ENCODE measurements around the gene RING1.

Gene RING1

DNA sequence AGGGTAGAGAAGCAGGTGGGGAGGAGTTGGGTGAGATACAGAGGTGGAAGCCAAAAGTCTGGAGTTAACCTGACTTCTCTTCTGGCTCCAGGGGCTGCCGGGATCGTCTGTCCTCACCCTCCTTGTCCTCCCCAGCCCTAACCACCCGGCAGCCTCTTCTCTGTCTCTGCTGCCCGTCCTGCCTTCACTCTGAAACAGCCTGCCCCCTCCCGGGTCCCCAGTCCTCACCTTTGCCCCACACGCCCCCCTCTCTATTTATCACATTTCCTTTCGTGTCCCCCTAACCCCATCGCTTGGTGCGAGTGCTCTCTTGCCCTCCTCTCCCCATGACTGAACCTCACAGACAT lies 5.7 kb downstream of the RING1 start:
- peak overlapping the region in 1 of 2 experiments; percentile 95 for H3K4me3 ChIP-seq (ENCODE audit: insufficient read depth in 1 of 2, low read depth in 1 of 2, low read length in 2 of 2)
- no peak overlapping the region for H3K23ac ChIP-seq (ENCODE audit: low read length in 2 of 2)
- H3K4ac ChIP-seq (ENCODE audit: low read depth in 1 of 2, low read length in 2 of 2), result peak overlapping the region in 1 of 2 experiments; percentile 7
- H3K18ac ChIP-seq (ENCODE audit: low read depth in 1 of 2, low read length in 2 of 2), result peak overlapping the region in 1 of 2 experiments; percentile 14
- peak overlapping the region; percentile 85 for H3K4me2 ChIP-seq (ENCODE audit: low read length, poor library complexity, severe bottlenecking)
- H2BK15ac ChIP-seq (ENCODE audit: low read depth, poor library complexity, severe bottlenecking), result peak overlapping the region; percentile 31
- peak overlapping the region; percentile 89 for H3K9ac ChIP-seq (ENCODE audit: low read length)
- DNase-seq, result no peak
- H3K79me1 ChIP-seq (replicated peaks; ENCODE audit: low read length, poor library complexity, severe bottlenecking), result peaks cover 5% of the 10 kb centered on the region
- H3K14ac ChIP-seq (ENCODE audit: low read length in 2 of 2), result no peak overlapping the region
- H3K36me3 ChIP-seq (ENCODE audit: control insufficient read depth in 1 of 2, insufficient read depth in 2 of 2, low read depth in 1 of 2, low read length in 2 of 2), result peaks cover 27 to 29% of the 10 kb centered on the region in 2 experiments
- H2BK12ac ChIP-seq (ENCODE audit: low read length in 2 of 2), result no peak overlapping the region
- H2BK120ac ChIP-seq (ENCODE audit: low read depth, low read length), result no peak overlapping the region
- H2BK5ac ChIP-seq (ENCODE audit: low read depth, low read length, poor library complexity, severe bottlenecking), result no peak overlapping the region
- peaks cover 11% of the 10 kb centered on the region for H3K4me1 ChIP-seq (ENCODE audit: control insufficient read depth, insufficient read depth, low read depth, low read length)
- H2AFZ ChIP-seq (ENCODE audit: low read depth, low read length), result no peak overlapping the region
- H3K9me3 ChIP-seq (ENCODE audit: control insufficient read depth, low read length), result no peaks in the 10 kb centered on the region
- no peak overlapping the region for H4K91ac ChIP-seq (ENCODE audit: low read length)
- H4K8ac ChIP-seq (ENCODE audit: low read length), result peak overlapping the region; percentile 92
- H3K27ac ChIP-seq (ENCODE audit: low read length, poor library complexity, severe bottlenecking), result no peak overlapping the region
- 41% methylated on average over 9 of the region's 9 CpGs for WGBS
- H3K27me3 ChIP-seq (ENCODE audit: control insufficient read depth in 1 of 2, insufficient read depth in 1 of 2, low read length in 2 of 2), result peaks cover 7 to 28% of the 10 kb centered on the region in 2 experiments
- H2AK5ac ChIP-seq (ENCODE audit: low read length, severe bottlenecking), result no peak overlapping the region

DNA sequence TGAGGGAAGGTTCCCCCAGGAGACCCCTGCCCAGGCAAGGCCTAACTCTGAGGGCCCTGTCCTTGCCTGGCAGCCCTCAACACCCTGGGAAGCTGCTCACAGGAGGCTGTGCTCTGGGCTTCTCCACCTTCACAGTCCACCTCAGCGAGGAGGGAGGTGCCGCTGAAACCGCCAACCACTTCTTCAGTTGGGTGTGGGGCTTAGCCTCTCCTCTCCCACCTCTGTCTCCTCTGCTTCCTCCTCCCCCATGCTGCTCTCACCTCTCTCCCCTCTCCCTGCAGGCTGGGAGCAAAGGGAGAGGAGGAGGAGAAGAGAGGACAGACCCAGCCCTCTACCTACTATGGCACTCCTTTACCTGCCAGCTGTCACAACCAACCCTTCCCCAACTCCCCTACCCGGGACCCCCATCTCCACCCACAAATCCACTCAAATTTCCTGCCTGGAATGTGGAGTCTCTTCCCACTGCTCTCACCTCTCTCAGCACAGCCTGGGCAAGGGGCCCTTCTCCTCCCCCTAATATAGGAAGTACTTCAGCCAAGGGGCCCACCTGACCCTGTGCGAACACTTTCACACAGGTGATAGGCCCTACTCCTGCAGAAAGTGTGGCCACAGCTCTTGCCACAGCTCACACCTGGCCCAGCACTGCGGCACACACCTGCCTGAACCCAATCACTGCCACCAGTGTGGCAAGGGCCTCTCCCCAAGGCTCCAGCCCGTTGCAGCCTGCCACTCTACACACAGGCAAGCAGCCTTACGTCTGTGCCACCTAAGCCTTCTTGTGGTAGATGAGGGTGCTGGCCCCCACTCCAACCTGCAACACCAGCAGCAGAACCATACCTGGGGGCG lies 7.2 kb downstream of the RING1 start:
- H2AFZ ChIP-seq (ENCODE audit: low read depth, low read length), result no peak overlapping the region
- H3K4ac ChIP-seq (ENCODE audit: low read depth in 1 of 2, low read length in 2 of 2), result no peak overlapping the region
- peaks cover 16 to 28% of the 10 kb centered on the region in 2 experiments for H3K27me3 ChIP-seq (ENCODE audit: control insufficient read depth in 1 of 2, insufficient read depth in 1 of 2, low read length in 2 of 2)
- no peak overlapping the region for H4K8ac ChIP-seq (ENCODE audit: low read length)
- H2BK12ac ChIP-seq (ENCODE audit: low read length in 2 of 2), result no peak overlapping the region
- no peak overlapping the region for H3K23ac ChIP-seq (ENCODE audit: low read length in 2 of 2)
- H3K14ac ChIP-seq (ENCODE audit: low read length in 2 of 2), result no peak overlapping the region
- no peak overlapping the region for H2BK5ac ChIP-seq (ENCODE audit: low read depth, low read length, poor library complexity, severe bottlenecking)
- no peak overlapping the region for H3K27ac ChIP-seq (ENCODE audit: low read length, poor library complexity, severe bottlenecking)
- no peak overlapping the region for H3K4me2 ChIP-seq (ENCODE audit: low read length, poor library complexity, severe bottlenecking)
- no peak overlapping the region for H2BK120ac ChIP-seq (ENCODE audit: low read depth, low read length)
- no peak for DNase-seq
- peak overlapping the region; percentile 64 for H4K91ac ChIP-seq (ENCODE audit: low read length)
- peaks cover 16 to 19% of the 10 kb centered on the region in 2 experiments for H3K36me3 ChIP-seq (ENCODE audit: control insufficient read depth in 1 of 2, insufficient read depth in 2 of 2, low read depth in 1 of 2, low read length in 2 of 2)
- 71% methylated on average over 6 of the region's 9 CpGs for WGBS
- H3K9me3 ChIP-seq (ENCODE audit: control insufficient read depth, low read length), result no peaks in the 10 kb centered on the region
- H2BK15ac ChIP-seq (ENCODE audit: low read depth, poor library complexity, severe bottlenecking), result no peak overlapping the region
- peaks cover 3% of the 10 kb centered on the region for H3K79me1 ChIP-seq (replicated peaks; ENCODE audit: low read length, poor library complexity, severe bottlenecking)
- H3K4me3 ChIP-seq (ENCODE audit: insufficient read depth in 1 of 2, low read depth in 1 of 2, low read length in 2 of 2), result no peak overlapping the region
- no peak overlapping the region for H2AK5ac ChIP-seq (ENCODE audit: low read length, severe bottlenecking)
- no peak overlapping the region for H3K9ac ChIP-seq (ENCODE audit: low read length)
- H3K4me1 ChIP-seq (ENCODE audit: control insufficient read depth, insufficient read depth, low read depth, low read length), result peaks cover 11% of the 10 kb centered on the region
- no peak overlapping the region for H3K18ac ChIP-seq (ENCODE audit: low read depth in 1 of 2, low read length in 2 of 2)

DNA sequence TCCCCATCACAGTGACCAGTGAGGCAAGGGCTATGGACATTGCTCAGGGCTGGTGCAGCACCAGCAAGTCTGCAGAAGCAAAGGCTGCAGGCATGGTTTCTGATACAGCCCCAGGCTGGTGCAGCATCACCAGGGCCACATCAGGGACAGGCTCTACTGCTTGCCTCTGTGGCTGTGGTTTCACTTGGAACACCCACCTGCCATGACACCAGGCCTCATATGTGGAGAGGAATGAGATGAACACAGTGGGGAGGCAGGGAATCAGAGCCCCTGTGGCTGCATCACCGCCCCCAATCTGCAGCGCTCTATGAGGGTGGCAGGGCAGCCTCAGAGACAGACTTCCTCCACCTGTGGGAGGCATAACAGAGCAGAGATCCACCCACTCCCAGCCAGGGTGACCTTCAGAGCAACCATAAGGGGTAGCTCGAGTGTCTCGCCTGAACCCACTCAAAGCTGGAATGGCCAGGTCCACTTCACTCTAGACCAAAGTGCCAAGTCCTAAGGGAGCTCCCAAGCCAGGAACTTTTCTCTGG lies 7.9 kb downstream of the RING1 start:
- no peak overlapping the region for H3K27ac ChIP-seq (ENCODE audit: low read length, poor library complexity, severe bottlenecking)
- no peak overlapping the region for H3K9ac ChIP-seq (ENCODE audit: low read length)

DNA sequence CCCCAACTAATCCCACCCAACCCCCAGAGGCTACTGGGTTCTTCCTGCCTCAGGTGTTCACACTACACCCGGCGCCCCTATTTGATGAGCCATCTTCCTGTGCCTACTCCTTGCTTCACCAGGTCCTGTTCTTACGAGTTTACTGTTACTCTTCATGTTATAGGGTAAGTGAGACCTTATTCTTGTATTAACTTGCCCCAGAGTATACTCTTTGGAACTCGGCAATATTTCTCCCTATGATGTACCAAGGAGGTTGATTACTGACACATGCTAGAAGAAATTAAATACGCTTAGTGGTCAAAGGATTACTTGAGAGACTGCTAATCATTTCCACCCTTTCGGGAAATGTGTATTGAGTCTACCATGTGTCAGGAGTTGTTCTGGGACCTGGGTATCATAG lies 8.9 kb downstream of the RING1 start:
- no peak overlapping the region for H2AFZ ChIP-seq (ENCODE audit: low read depth, low read length)
- H3K79me1 ChIP-seq (replicated peaks; ENCODE audit: low read length, poor library complexity, severe bottlenecking), result no peaks in the 10 kb centered on the region
- no peak overlapping the region for H3K23ac ChIP-seq (ENCODE audit: low read length in 2 of 2)
- H3K9ac ChIP-seq (ENCODE audit: low read length), result no peak overlapping the region
- no peak overlapping the region for H3K18ac ChIP-seq (ENCODE audit: low read depth in 1 of 2, low read length in 2 of 2)
- H3K27me3 ChIP-seq (ENCODE audit: control insufficient read depth in 1 of 2, insufficient read depth in 1 of 2, low read length in 2 of 2), result peaks cover 21 to 35% of the 10 kb centered on the region in 2 experiments
- no peak overlapping the region for H3K4ac ChIP-seq (ENCODE audit: low read depth in 1 of 2, low read length in 2 of 2)
- no peak overlapping the region for H2BK12ac ChIP-seq (ENCODE audit: low read length in 2 of 2)
- no peak overlapping the region for H3K14ac ChIP-seq (ENCODE audit: low read length in 2 of 2)
- H2AK5ac ChIP-seq (ENCODE audit: low read length, severe bottlenecking), result no peak overlapping the region
- H2BK120ac ChIP-seq (ENCODE audit: low read depth, low read length), result no peak overlapping the region
- H4K91ac ChIP-seq (ENCODE audit: low read length), result no peak overlapping the region
- no peak overlapping the region for H2BK5ac ChIP-seq (ENCODE audit: low read depth, low read length, poor library complexity, severe bottlenecking)
- no peak overlapping the region for H3K4me3 ChIP-seq (ENCODE audit: insufficient read depth in 1 of 2, low read depth in 1 of 2, low read length in 2 of 2)
- 95% methylated on average over 5 of the region's 6 CpGs for WGBS
- H3K4me1 ChIP-seq (ENCODE audit: control insufficient read depth, insufficient read depth, low read depth, low read length), result peaks cover 11% of the 10 kb centered on the region
- no peak overlapping the region for H4K8ac ChIP-seq (ENCODE audit: low read length)
- peaks cover 2 to 4% of the 10 kb centered on the region in 2 experiments for H3K36me3 ChIP-seq (ENCODE audit: control insufficient read depth in 1 of 2, insufficient read depth in 2 of 2, low read depth in 1 of 2, low read length in 2 of 2)
- no peaks in the 10 kb centered on the region for H3K9me3 ChIP-seq (ENCODE audit: control insufficient read depth, low read length)
- no peak overlapping the region for H2BK15ac ChIP-seq (ENCODE audit: low read depth, poor library complexity, severe bottlenecking)
- H3K4me2 ChIP-seq (ENCODE audit: low read length, poor library complexity, severe bottlenecking), result no peak overlapping the region
- H3K27ac ChIP-seq (ENCODE audit: low read length, poor library complexity, severe bottlenecking), result no peak overlapping the region
- DNase-seq, result no peak

More for the DNA sequence above, 7.9 kb downstream of the RING1 start:
- Histone ChIP-seq H3K27me3 (ENCODE audit: control insufficient read depth in 1 of 2, insufficient read depth in 1 of 2, low read length in 2 of 2) (peaks cover 17 to 28% of the 10 kb centered on the region in 2 experiments), H3K4ac (ENCODE audit: low read depth in 1 of 2, low read length in 2 of 2) (no peak overlapping the region), H3K4me3 (ENCODE audit: insufficient read depth in 1 of 2, low read depth in 1 of 2, low read length in 2 of 2) (no peak overlapping the region), H2BK15ac (ENCODE audit: low read depth, poor library complexity, severe bottlenecking) (no peak overlapping the region), H4K91ac (ENCODE audit: low read length) (no peak overlapping the region), H2BK12ac (ENCODE audit: low read length in 2 of 2) (no peak overlapping the region), H2BK5ac (ENCODE audit: low read depth, low read length, poor library complexity, severe bottlenecking) (no peak overlapping the region), H2BK120ac (ENCODE audit: low read depth, low read length) (no peak overlapping the region), H3K4me1 (ENCODE audit: control insufficient read depth, insufficient read depth, low read depth, low read length) (peaks cover 11% of the 10 kb centered on the region), H3K4me2 (ENCODE audit: low read length, poor library complexity, severe bottlenecking) (no peak overlapping the region), H4K8ac (ENCODE audit: low read length) (no peak overlapping the region), H2AK5ac (ENCODE audit: low read length, severe bottlenecking) (no peak overlapping the region), H3K36me3 (ENCODE audit: control insufficient read depth in 1 of 2, insufficient read depth in 2 of 2, low read depth in 1 of 2, low read length in 2 of 2) (peaks cover 11 to 15% of the 10 kb centered on the region in 2 experiments), H3K9me3 (ENCODE audit: control insufficient read depth, low read length) (no peaks in the 10 kb centered on the region), H2AFZ (ENCODE audit: low read depth, low read length) (no peak overlapping the region), H3K23ac (ENCODE audit: low read length in 2 of 2) (no peak overlapping the region), H3K18ac (ENCODE audit: low read depth in 1 of 2, low read length in 2 of 2) (no peak overlapping the region), H3K14ac (ENCODE audit: low read length in 2 of 2) (no peak overlapping the region), H3K79me1 (replicated peaks; ENCODE audit: low read length, poor library complexity, severe bottlenecking) (peaks cover 1% of the 10 kb centered on the region)
- 91% methylated on average over 4 of the region's 4 CpGs for WGBS
- DNase-seq, result no peak

Data from mesenchymal stem cell (in vitro differentiated cells and primary cell).